ENCODE data around the gene WNT4.

Gene WNT4

GRCh38 chr1:22171951-22172715 lies 29.2 kb upstream of the WNT4 start:
- Mint-ChIP-seq H3K36me3 (no peaks in the 10 kb centered on the region), H3K4me3 (no peak overlapping the region), H3K27ac (no peak overlapping the region), H3K9me3 (peaks cover 3% of the 10 kb centered on the region), H3K27me3 (peaks cover 9% of the 10 kb centered on the region), H3K4me1 (peaks cover 18% of the 10 kb centered on the region)
- no peak for ATAC-seq

GRCh38 chr1:22169816-22170215 lies 26.9 kb upstream of the WNT4 start:
- ATAC-seq: no peak
- H3K4me1 Mint-ChIP-seq: peaks cover 13% of the 10 kb centered on the region

GRCh38 chr1:22168412-22168973 lies 25.6 kb upstream of the WNT4 start:
- peaks cover 9% of the 10 kb centered on the region for H3K27me3 Mint-ChIP-seq
- H3K4me3 Mint-ChIP-seq: no peak overlapping the region
- peaks cover 3% of the 10 kb centered on the region for H3K9me3 Mint-ChIP-seq
- H3K36me3 Mint-ChIP-seq: no peaks in the 10 kb centered on the region
- no peak overlapping the region for H3K27ac Mint-ChIP-seq
- no peak for ATAC-seq
- peaks cover 13% of the 10 kb centered on the region for H3K4me1 Mint-ChIP-seq

More at GRCh38 chr1:22169816-22170215, 26.9 kb upstream of the WNT4 start:
- Mint-ChIP-seq H3K36me3 (no peaks in the 10 kb centered on the region), H3K9me3 (peaks cover 3% of the 10 kb centered on the region), H3K27ac (no peak overlapping the region), H3K27me3 (peaks cover 9% of the 10 kb centered on the region), H3K4me3 (no peak overlapping the region)

GRCh38 chr1:22166439-22166838 lies 23.5 kb upstream of the WNT4 start:
- Mint-ChIP-seq H3K27me3 (no peaks in the 10 kb centered on the region), H3K9me3 (peaks cover 3% of the 10 kb centered on the region), H3K4me3 (no peak overlapping the region), H3K27ac (no peak overlapping the region), H3K36me3 (no peaks in the 10 kb centered on the region), H3K4me1 (peaks cover 13% of the 10 kb centered on the region)
- no peak for ATAC-seq

GRCh38 chr1:22164841-22165808 lies 22.2 kb upstream of the WNT4 start:
- H3K27ac Mint-ChIP-seq: no peak overlapping the region
- H3K27me3 Mint-ChIP-seq: no peaks in the 10 kb centered on the region
- peaks cover 3% of the 10 kb centered on the region for H3K9me3 Mint-ChIP-seq
- H3K4me3 Mint-ChIP-seq: no peak overlapping the region
- H3K4me1 Mint-ChIP-seq: peaks cover 13% of the 10 kb centered on the region
- no peak for ATAC-seq
- H3K36me3 Mint-ChIP-seq: no peaks in the 10 kb centered on the region

DNA sequence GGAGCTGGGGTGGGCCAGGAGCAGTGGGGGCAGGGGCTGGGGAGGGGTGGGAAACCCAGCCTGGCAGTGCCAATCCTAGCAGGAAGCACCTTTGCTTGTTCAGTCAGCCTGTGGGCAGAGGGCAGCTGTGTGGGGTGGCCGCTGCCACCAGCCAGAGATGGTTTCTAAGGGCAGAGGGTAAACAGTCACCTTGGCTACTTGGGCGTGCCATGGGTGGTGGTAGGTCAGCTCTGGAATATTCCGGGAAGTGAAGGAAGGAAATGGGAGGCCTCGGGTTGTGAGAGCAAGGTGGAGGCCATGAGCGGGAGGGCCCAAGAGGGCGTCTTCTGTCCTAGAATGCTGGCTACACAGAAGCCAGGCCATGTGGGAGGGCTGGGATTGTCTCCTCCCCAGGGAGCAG lies 20.7 kb upstream of the WNT4 start:
- H3K36me3 Mint-ChIP-seq: no peaks in the 10 kb centered on the region
- H3K4me1 Mint-ChIP-seq: peaks cover 10% of the 10 kb centered on the region
- no peak for ATAC-seq
- H3K9me3 Mint-ChIP-seq: peaks cover 1% of the 10 kb centered on the region
- no peak overlapping the region for H3K27ac Mint-ChIP-seq
- no peaks in the 10 kb centered on the region for H3K27me3 Mint-ChIP-seq
- H3K4me3 Mint-ChIP-seq: no peak overlapping the region

GRCh38 chr1:22163137-22163536 lies 20.2 kb upstream of the WNT4 start:
- Mint-ChIP-seq H3K27me3 (no peaks in the 10 kb centered on the region), H3K27ac (no peak overlapping the region), H3K4me1 (peaks cover 8% of the 10 kb centered on the region), H3K36me3 (no peaks in the 10 kb centered on the region), H3K4me3 (no peak overlapping the region), H3K9me3 (no peaks in the 10 kb centered on the region)
- ATAC-seq: no peak

- peaks cover 10% of the 10 kb centered on the region for H3K27me3 Mint-ChIP-seq
- no peaks in the 10 kb centered on the region for H3K9me3 Mint-ChIP-seq
- H3K4me3 Mint-ChIP-seq: no peak overlapping the region
- peaks cover under 1% of the 10 kb centered on the region for H3K4me1 Mint-ChIP-seq
- no peaks in the 10 kb centered on the region for H3K36me3 Mint-ChIP-seq
- ATAC-seq: no peak
- no peak overlapping the region for H3K27ac Mint-ChIP-seq
Observed at GRCh38 chr1:22159891-22160290, 17.0 kb upstream of the WNT4 start.

DNA sequence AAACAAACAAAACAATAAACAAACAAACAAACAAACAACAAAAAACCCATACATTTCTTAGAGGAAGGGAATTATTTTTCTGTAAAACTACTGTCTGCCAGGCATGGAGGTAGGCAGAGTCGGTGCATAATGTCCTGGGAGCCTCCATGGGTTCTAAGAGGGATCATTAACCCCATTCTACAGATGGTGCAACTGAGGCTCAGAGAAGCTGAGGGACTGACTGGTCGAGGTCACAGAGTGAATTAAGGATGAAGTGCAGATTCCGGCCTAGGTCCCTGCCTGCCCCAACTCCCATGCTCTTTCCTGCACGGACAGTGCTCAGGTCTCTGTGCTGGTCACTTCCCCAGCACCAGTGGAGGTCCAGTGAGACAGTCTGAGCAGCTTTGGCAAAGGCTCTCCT lies 15.8 kb upstream of the WNT4 start:
- peaks cover 5% of the 10 kb centered on the region for H3K4me1 Mint-ChIP-seq
- H3K27ac Mint-ChIP-seq: no peak overlapping the region

GRCh38 chr1:22157359-22157966 lies 14.6 kb upstream of the WNT4 start:
- Mint-ChIP-seq H3K4me1 (peaks cover 7% of the 10 kb centered on the region), H3K36me3 (no peaks in the 10 kb centered on the region), H3K9me3 (no peaks in the 10 kb centered on the region), H3K27ac (no peak overlapping the region), H3K27me3 (peaks cover 31% of the 10 kb centered on the region), H3K4me3 (no peak overlapping the region)
- ATAC-seq: no peak

More for the DNA sequence above, 15.8 kb upstream of the WNT4 start:
- Mint-ChIP-seq H3K9me3 (no peaks in the 10 kb centered on the region), H3K27me3 (peaks cover 23% of the 10 kb centered on the region), H3K4me3 (no peak overlapping the region), H3K36me3 (no peaks in the 10 kb centered on the region)
- no peak for ATAC-seq

- Mint-ChIP-seq H3K4me1 (peaks cover 7% of the 10 kb centered on the region), H3K4me3 (no peak overlapping the region), H3K36me3 (no peaks in the 10 kb centered on the region), H3K27ac (no peak overlapping the region), H3K9me3 (no peaks in the 10 kb centered on the region), H3K27me3 (peaks cover 44% of the 10 kb centered on the region)
- ATAC-seq: no peak
Observed at GRCh38 chr1:22155517-22155916, 12.6 kb upstream of the WNT4 start.

GRCh38 chr1:22154626-22155025 lies 11.7 kb upstream of the WNT4 start:
- H3K27ac Mint-ChIP-seq: no peak overlapping the region
- peaks cover 50% of the 10 kb centered on the region for H3K27me3 Mint-ChIP-seq
- H3K36me3 Mint-ChIP-seq: no peaks in the 10 kb centered on the region
- ATAC-seq: no peak
- no peak overlapping the region for H3K4me3 Mint-ChIP-seq
- H3K9me3 Mint-ChIP-seq: no peaks in the 10 kb centered on the region
- H3K4me1 Mint-ChIP-seq: peaks cover 7% of the 10 kb centered on the region

DNA sequence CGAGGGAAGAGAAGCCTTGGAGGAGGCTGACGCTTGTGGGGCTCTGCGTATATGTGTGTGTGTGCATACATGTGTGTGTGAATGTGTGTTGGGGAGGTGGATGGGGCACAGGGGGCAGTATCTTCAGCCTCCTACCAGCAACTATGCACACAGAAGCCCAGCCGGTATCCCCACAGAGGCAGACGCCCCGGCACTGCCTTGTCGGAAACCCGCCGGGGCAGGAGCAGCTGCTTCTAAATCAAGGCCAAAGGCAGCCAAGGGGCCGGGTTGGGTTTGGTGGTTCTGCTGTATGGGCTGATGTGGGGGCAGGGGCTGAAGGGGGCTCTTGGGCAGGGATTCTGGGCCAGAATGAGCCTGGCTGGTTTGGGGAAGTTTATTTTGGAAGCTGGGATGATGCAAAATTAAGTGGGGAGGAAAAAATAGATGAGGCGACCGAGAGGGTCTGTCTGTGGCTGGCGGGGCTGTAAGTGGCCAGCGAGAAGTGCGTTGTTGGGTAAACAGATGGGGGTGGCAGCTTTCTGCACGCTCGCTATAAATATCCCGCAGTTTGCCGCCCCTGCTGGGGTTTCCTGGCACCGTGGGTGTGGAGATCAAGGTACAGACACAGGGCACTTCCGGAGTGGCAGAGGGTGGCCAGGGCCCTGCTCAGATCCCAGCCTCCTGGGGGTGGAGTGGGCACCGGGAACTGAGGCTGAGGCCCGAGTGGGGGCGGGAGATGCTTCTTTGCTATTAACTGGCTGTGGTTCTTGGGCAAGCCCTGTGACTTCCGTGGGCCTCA lies 11.0 kb upstream of the WNT4 start:
- ATAC-seq: no peak
- H3K9me3 Mint-ChIP-seq: no peaks in the 10 kb centered on the region
- H3K4me1 Mint-ChIP-seq: peaks cover 7% of the 10 kb centered on the region
- H3K27me3 Mint-ChIP-seq: peaks cover 50% of the 10 kb centered on the region
- no peaks in the 10 kb centered on the region for H3K36me3 Mint-ChIP-seq
- no peak overlapping the region for H3K27ac Mint-ChIP-seq
- no peak overlapping the region for H3K4me3 Mint-ChIP-seq

- Mint-ChIP-seq H3K9me3 (no peaks in the 10 kb centered on the region), H3K4me3 (no peak overlapping the region), H3K4me1 (peaks cover 7% of the 10 kb centered on the region), H3K27ac (no peak overlapping the region), H3K27me3 (peaks cover 49% of the 10 kb centered on the region), H3K36me3 (no peaks in the 10 kb centered on the region)
- no peak for ATAC-seq
Observed at GRCh38 chr1:22150923-22151322, 8.0 kb upstream of the WNT4 start.
